Left hindlimb (tissue), 1 donor: ENCODE results near the gene LMNB1.
"Not testable (repeated sequence)": the region's sequence is repeated elsewhere in the genome, so short reads cannot be mapped to it uniquely, and the experiment has no call there.

Experiments
- DNase-seq: peaks from one replicate; pipeline ENCODE4 v3.0.0-alpha.2; 2018

LMNB1 gene

GRCh38 chr5:126829098-126829497 is 52.2 kb downstream of the LMNB1 start:
- DNase-seq, result no peak

GRCh38 chr5:126830061-126830460 is 53.1 kb downstream of the LMNB1 start:
- no peak for DNase-seq

GRCh38 chr5:126831156-126831555 is 54.2 kb downstream of the LMNB1 start:
- DNase-seq, result no peak

- DNase-seq, result no peak
These were observed 59.8 kb downstream of the LMNB1 start for GRCh38 chr5:126836778-126837177.

- DNase-seq, result no peak
These were observed 60.3 kb downstream of the LMNB1 start for GRCh38 chr5:126837242-126837641.

GRCh38 chr5:126837906-126838539 is 61.1 kb downstream of the LMNB1 start:
- DNase-seq, result no peak

GRCh38 chr5:126839407-126839806 is 62.5 kb downstream of the LMNB1 start:
- DNase-seq, result not testable (repeated sequence)

GRCh38 chr5:126843375-126843774 is 66.4 kb downstream of the LMNB1 start:
- not testable (repeated sequence) for DNase-seq

- not testable (repeated sequence) for DNase-seq
These were observed 68.6 kb downstream of the LMNB1 start for GRCh38 chr5:126845470-126846070.

GRCh38 chr5:126846344-126846743 is 69.4 kb downstream of the LMNB1 start:
- DNase-seq, result no peak

- no peak for DNase-seq
These were observed 70.0 kb downstream of the LMNB1 start for GRCh38 chr5:126846744-126847455.

- DNase-seq, result no peak
These were observed 70.5 kb downstream of the LMNB1 start for GRCh38 chr5:126847456-126847820.

GRCh38 chr5:126847826-126848251 is 70.9 kb downstream of the LMNB1 start:
- DNase-seq, result no peak

- no peak for DNase-seq
These were observed 71.3 kb downstream of the LMNB1 start for GRCh38 chr5:126848253-126848652.

- no peak for DNase-seq
These were observed 72.3 kb downstream of the LMNB1 start for GRCh38 chr5:126849101-126849678.

GRCh38 chr5:126851501-126852011 is 74.6 kb downstream of the LMNB1 start:
- DNase-seq, result peak; percentile 81

- no peak for DNase-seq
These were observed 75.2 kb downstream of the LMNB1 start for GRCh38 chr5:126852091-126852571.

GRCh38 chr5:126852841-126853271 is 75.9 kb downstream of the LMNB1 start:
- no peak for DNase-seq

GRCh38 chr5:126853541-126854307 is 76.8 kb downstream of the LMNB1 start:
- not testable (repeated sequence) for DNase-seq

- DNase-seq, result no peak
These were observed 77.7 kb downstream of the LMNB1 start for GRCh38 chr5:126854526-126855110.

GRCh38 chr5:126855266-126855665 is 78.3 kb downstream of the LMNB1 start:
- no peak for DNase-seq
